Endothelial cell of umbilical vein (primary cell): Measurements from ENCODE around the gene PRKAR1B.

ENCODE experiments used
- CTCF ChIP-seq, 2 donors: IDR thresholded peaks; 1 replicate in 1 of 2; 2 replicates in 1 of 2; pipeline ENCODE4 v1.5.1; 2011; ENCODE audit warnings: low read length in 2 of 2, mild to moderate bottlenecking in 2 of 2, moderate library complexity in 2 of 2, control low read depth in 1 of 2, inconsistent platforms in 1 of 2, low read depth in 1 of 2; ENCODE audit not compliant: insufficient read depth in 1 of 2; ENCODE audit errors: extremely low read depth in 1 of 2
- EZH2 ChIP-seq: IDR thresholded peaks from 2 replicates; pipeline ENCODE4 v1.6.1; 2012; ENCODE audit warnings: borderline replicate concordance, low read depth, mild to moderate bottlenecking, moderate library complexity, low read length, inconsistent platforms; ENCODE audit not compliant: severe bottlenecking
- JUN ChIP-seq: IDR thresholded peaks from 2 replicates; pipeline ENCODE4 v1.6.1; 2011; ENCODE audit warnings: borderline replicate concordance, low read depth; ENCODE audit not compliant: insufficient read length, insufficient read depth
- MYC ChIP-seq: IDR thresholded peaks from one replicate; pipeline ENCODE4 v1.6.1; 2011; ENCODE audit warnings: mild to moderate bottlenecking, low read depth, low read length
- POLR2A ChIP-seq: IDR thresholded peaks from 2 replicates; pipeline ENCODE4 v1.6.1; 2012; ENCODE audit warnings: low read depth, mild to moderate bottlenecking, control low read depth, low read length
- POLR2AphosphoS5 ChIP-seq: IDR thresholded peaks from 2 replicates; pipeline ENCODE4 v1.6.1; 2012; ENCODE audit warnings: low read depth, mild to moderate bottlenecking, control low read depth, low read length, moderate library complexity; ENCODE audit not compliant: insufficient read depth

- TF ChIP-seq CTCF (IDR thresholded peaks at IDR 0.05; ENCODE audit: extremely low read depth in 1 of 2, insufficient read depth in 1 of 2, low read depth in 1 of 2, low read length in 2 of 2) (no peak), POLR2AphosphoS5 (no peak), POLR2A (no peak), EZH2 (no peak), MYC (no peak), JUN (no peak)
These were observed 4.5 kb upstream of the PRKAR1B start for GRCh38 chr7:731440-732085.
